GM19395 (cell line): Measurements from ENCODE around the gene PDE1C.
A peak's percentile ranks its signal among the peaks of the same experiment; 100 is the strongest.

ENCODE experiments used
- ATAC-seq: cut with Tn5 transposase; IDR thresholded peaks from one replicate; pipeline ENCODE4 v1.9.1; 2021; ENCODE audit warnings: mild to moderate bottlenecking, moderate library complexity; ENCODE audit not compliant: unreplicated experiment

Gene PDE1C

GRCh38 chr7:31734456-31734855 lies 335.8 kb downstream of the PDE1C start:
- no peak for ATAC-seq

GRCh38 chr7:31729195-31729804 lies 340.9 kb downstream of the PDE1C start:
- ATAC-seq = no peak

- no peak for ATAC-seq
These were observed 345.5 kb downstream of the PDE1C start for GRCh38 chr7:31724696-31725095.

- ATAC-seq = no peak
These were observed 349.8 kb downstream of the PDE1C start for GRCh38 chr7:31720366-31720765.

GRCh38 chr7:31716355-31716754 lies 353.9 kb downstream of the PDE1C start:
- ATAC-seq = no peak

GRCh38 chr7:31710171-31710570 lies 360.0 kb downstream of the PDE1C start:
- no peak for ATAC-seq

DNA sequence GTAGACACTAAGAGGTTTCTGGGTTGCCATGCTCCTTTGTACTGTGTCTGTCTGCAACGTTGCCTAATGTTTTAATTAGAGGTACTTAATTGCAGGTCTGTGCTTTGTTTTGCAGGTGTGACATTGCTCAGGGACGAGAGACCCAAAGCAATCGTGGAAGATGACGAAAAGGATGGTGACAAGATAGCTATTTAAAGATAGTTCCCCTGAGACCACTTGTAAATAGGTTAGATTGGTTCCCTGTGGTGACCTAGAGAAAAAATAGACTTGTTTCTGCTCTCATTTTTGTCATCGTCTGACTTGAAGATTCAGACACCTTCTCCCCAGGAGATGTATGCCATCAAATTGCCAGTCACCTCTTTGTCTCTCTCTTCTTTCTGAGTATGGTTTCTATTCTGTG lies 363.1 kb downstream of the PDE1C start:
- ATAC-seq = no peak

DNA sequence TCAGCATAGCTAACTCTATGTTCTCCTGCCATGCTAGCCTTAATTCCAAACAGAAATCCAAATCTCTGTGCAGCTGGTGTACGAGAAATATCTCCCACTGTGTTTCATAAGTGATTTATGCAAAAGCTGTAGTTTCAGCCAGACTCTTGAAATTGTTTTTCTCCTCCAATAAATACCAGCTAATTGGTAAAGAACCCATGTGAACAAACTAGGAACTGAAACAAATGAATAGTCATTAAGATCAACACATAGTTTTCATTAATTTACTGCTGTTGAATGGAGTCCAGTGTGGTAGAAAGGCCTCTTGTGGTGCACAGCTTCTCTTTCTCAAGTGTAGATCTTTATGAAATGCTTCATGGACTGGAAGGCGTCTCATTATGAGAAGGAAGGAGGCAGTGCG lies 364.8 kb downstream of the PDE1C start:
- peak; percentile 60 for ATAC-seq

DNA sequence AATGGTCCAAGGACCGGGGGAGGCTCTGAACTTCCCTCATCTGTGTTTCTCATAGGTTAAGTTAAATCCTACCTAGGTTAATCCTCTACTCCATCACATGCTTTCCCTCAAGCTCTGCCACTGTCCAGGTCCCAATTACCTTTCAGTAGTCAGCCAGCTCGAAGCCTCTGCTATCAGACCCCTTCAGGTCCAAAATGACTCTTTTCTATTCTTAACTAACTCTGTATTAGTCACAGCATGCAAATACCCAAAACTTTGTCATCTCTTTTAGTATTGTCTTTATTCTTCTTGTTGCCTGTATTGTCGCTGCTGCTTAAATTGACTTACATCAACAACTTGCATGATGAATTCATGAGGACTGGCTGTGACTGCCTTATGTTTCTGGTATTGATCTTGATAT lies 367.9 kb downstream of the PDE1C start:
- no peak for ATAC-seq
